GM21390 (cell line): ENCODE measurements around the gene ANXA4.
"Not testable (repeated sequence)": the region's sequence is repeated elsewhere in the genome, so short reads cannot be mapped to it uniquely, and the experiment has no call there.

Source experiments
- ATAC-seq: cut with Tn5 transposase; IDR thresholded peaks from one replicate; pipeline ENCODE4 v1.9.1; 2021; ENCODE audit not compliant: unreplicated experiment

Gene ANXA4

DNA sequence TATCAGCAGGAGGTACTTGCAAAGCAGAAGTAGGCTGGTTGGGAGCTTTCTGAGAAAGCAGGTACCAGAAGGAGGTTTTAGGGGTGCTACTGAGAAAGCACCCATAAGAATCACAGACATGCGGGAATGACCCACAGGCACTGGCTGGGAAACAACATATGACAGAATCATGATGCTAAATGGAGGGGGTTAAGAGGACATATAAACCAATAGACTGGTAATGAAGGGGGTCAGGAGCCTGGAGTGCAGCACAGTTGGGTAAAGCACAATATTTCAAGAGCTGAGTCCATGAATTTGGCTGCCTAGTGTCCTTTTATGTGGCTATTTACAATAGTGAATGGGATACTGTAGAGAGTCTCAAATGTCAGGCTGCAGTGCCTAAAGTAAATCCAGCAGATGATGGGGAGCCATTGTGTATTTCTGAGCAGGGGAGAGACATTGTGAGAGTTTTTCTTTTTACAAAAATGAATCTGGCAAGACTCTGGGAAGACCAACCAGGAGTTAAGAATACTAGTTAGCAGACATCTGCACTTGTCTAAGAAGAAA is 59.9 kb downstream of the ANXA4 start:
- ATAC-seq = no peak

DNA sequence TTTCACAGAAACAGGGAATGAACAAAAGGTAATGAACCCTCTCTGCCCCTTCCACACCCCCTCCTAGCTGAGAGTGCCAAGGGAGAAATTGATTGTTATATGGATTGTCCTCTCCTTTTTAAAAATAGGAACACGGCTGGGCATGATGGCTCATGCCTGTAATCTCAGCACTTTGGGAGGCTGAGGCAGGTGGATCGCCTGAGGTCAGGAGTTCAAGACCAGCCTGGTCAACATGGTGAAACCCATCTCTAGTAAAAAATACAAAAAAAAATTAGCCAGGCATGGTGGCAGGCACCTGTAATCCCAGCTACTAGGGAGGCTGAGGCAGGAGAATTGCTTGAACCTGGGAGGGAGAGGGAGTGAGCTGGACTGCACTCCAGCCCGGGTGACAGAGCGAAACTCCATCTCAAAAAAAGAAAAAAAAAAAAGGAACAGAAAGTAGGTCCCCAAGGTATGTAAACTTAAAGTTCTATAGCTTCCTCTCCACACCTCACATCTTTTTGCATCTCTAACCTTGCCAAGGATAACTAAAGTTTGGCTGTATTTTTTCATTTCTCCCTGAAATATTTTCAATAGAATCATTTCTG is 60.9 kb downstream of the ANXA4 start:
- ATAC-seq = peak; percentile 70

DNA sequence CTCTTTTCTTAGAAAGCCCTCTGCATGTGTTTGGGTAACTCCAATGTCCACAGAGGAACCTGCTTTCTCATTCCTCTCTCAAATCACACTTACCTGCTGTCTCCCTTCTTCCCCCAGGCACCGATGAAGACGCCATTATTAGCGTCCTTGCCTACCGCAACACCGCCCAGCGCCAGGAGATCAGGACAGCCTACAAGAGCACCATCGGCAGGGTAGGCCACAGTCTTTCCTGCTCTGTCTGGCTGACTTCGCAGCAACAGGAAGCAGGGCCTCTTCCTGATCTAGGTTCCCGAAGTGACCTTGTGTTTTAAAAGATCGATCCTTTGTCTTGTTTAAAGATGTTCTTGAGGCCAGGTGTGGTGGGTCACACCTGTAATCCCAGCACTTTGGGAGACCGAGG is 62.5 kb downstream of the ANXA4 start:
- ATAC-seq = no peak

DNA sequence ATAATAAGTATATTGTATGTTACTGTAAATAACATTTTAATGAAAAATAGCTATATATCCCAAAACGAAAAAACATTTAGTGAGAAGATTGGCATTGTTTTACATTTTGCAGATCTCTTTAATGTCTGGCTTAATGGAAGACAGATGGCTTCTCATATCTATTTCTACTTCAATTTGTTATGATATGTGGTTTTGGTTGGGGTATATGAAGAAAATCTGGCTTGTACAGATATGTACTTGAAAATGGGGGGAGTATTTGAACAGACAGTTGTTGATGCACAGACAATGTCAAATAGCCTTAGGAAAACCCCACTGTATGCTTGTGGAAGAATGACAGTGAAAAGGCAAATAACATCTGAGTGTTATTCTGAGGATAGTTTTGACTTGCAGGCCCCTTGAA is 64.0 kb downstream of the ANXA4 start:
- ATAC-seq = no peak

DNA sequence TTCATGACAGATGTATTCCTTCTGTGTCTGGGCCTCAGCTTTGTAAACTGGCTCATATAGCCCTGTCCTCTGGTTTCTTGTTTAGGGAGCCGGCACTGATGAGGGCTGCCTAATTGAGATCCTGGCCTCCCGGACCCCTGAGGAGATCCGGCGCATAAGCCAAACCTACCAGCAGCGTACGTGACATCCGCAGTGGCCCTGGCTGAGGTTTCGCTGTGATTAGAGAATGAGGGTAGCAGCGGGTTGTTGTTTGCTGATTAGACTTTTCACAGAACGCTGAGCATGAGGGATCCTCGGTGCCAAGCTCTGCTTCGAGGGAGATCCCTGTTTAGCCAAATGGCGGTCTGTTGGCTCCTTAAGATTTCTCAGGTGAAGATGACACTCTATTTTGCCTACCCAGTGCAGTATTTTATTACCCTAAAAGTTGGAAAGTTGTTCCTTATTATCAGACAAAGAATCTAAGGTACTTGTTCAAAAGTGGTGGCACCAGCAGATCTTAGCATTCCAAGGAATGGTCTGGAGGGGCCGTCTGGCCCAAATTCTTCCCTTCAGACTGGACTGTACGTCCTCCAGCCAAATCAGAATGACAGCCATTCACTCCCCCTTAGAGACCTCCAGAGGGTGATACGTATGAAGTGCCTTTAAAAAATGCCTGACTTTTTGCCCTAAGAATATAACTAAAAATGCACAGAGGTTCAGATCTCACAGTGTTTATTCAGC is 66.0 kb downstream of the ANXA4 start:
- ATAC-seq = no peak

DNA sequence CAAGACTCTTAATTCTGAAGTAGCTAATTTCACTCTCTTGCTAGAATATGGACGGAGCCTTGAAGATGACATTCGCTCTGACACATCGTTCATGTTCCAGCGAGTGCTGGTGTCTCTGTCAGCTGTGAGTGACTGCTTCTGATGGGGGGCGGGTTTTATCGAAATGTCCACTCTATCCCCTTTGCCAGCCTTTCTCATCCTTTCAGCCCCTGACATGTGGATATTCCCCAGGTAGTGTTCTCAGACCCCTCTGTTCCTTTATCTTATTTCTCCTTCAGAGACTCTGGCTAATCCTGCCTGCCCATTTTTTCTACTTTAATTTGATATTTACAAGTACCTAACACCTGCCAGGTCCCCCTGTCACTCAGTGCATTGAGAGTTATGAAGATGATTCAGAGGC is 68.6 kb downstream of the ANXA4 start:
- no peak for ATAC-seq

DNA sequence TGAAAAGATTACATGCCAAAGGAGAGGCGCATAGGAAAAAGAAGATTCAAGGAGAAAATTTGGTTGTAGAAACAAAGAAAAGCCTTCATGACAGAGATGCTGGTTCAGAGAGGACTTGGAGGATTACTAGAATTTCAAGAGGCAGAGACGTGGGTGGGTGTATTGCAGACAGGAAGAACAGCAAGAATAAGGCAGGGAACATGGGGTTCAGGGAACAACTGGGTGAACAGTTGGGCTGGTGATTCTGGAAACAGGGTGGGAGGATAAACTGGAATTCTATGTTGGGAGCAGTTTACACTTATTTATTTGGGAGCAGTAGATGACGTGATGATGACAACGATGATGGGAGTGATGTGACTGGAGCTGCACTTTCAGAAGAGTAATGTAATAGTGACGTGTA is 69.1 kb downstream of the ANXA4 start:
- ATAC-seq = no peak

DNA sequence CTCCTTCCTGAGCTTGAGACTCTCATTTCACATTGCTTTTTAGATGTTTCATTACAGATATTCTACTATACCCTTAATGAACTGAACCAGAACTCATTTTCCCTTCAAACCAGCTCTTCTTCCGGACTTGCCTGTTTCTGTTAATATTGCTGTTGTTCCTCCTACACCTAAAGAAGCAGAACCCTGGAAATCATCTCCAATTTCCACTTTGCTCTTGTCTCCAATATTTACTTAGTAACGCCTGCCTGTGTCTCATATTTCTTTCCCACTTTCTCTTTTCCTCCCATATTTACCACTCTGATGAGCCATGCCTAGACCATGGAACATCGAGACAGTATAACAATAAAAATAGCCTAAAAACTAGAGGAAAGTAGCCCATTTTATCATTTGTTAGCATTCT is 69.7 kb downstream of the ANXA4 start:
- no peak for ATAC-seq

DNA sequence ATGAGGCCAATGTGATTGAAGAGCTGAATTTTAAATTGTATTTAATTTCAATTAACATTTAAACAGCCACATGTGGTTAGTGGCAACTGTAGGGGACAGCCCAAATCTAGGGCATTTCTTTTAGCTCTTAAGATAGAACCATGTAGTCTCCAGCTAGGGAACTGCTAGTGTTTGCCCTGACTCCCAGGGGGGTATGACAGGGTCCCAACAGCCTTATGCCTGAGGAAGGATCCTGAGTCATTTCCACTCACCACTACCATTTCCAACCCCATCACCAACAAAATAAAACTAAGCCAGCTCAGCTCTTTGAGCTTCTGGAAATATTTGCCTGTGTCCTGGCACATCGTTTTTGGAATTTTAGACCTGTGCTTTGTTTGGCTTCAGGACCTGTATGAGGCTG is 73.8 kb downstream of the ANXA4 start:
- no peak for ATAC-seq

DNA sequence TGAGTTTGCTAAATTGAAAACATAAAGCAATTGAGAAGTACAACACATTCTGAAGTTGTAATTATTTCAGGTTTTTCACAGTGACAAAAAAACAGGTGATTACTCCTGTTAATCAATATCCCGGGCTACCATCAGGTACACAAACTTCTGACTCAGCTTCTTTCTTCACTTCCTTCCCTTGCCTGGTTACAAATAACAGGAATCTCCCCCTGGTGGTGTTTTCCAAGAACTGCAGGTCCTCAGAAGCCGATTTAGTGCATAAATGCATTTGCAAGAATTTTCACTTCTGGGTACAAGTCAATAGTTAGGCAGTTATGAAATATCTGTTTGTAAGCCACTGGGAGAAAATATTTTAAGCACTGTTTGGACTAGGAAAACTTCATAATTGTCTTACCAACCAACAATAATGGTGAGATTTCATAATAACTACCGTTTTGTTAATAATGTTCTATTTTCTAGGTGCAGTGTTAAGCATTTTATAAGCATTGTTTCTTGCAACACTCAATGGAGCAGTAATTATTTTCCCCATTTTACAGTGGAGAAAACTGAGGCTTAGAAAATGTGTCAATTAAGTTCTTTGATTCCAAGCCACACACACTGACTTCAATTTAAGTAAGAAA is 75.1 kb downstream of the ANXA4 start:
- no peak for ATAC-seq

DNA sequence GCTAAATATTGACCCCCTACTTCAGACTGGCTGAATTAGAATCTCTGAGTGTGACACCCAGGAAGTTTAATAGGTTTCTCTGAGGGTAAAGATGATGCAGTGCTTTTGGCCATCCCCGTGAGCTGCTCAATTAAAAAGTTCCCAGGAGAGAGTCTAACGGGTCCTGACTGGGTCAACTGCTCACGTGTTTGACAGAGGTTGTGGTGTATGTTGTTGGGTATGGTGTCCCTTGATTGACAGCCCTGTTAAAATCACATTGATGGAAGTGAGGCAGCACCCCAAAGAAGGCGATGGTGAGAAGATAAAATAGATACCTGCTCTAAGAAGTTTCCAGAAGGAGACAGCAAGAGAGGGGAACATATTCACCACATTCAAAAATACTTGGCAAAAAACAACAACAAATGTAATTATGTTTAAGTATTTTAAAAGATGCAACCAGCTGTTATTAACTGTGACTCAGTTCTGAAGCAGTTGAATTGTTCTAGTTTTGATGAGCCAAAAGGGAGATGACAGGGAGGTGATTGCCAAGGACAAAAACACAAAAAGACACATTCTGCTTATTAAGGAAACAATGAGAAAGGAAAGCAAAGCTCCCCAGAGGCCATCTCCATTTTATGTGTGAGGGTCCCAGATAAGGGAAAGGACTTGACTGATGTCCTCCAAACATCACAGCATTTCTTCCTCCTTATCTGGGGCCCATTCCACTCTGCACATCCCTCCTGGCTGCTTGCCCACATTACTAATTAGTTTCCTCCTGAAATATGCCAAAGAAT is 76.0 kb downstream of the ANXA4 start:
- no peak for ATAC-seq

DNA sequence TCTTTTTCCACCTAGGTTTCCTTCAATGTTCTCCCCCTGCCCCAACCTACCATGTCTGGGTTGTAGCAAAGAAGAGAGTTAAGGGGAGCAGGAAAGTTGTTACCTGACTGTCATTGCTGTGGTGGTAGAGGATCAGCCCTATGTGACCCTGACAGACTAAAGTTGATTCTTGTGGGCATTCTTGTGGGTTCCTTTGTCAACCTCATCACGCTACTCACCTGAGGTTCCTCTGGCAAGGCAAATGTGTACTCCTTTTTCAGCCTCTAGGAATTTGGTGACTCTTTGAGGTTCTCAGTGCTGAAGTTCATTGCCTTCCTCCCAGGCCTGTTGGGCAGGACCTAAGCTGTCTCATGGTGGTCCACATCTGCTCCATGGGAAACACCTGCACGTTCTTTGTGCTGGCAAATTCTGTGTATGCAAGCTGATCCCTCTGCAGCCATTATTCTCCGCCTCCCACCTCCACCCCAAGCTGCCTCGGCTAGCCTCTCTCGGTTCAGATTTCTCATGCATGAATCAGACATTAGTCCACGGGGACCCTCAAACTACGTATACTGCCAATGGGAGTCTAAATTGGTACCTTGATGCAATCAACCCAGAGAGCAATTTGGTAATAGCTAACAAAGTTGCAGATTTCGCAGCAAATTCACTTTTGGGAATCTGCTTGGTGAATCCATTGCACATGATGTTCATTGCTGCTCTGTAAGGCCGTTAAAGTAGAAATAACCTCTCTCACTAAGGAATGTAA is 86.0 kb downstream of the ANXA4 start:
- ATAC-seq = no peak

DNA sequence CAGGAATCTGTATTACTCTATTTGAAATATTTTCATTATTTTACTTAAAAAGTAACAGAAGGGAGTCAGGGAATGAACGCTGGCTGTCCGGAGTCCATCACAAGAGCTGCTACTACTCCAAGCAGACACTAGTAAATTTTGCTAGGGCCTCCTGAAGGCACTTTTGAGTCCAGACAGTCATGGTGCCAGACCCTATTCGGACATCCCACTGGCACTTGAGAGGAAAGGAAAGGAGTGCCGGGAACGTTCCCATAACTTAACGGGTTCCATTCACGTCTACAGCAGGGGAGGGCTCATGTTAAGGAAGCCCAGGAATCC is 87.0 kb downstream of the ANXA4 start:
- ATAC-seq = no peak

DNA sequence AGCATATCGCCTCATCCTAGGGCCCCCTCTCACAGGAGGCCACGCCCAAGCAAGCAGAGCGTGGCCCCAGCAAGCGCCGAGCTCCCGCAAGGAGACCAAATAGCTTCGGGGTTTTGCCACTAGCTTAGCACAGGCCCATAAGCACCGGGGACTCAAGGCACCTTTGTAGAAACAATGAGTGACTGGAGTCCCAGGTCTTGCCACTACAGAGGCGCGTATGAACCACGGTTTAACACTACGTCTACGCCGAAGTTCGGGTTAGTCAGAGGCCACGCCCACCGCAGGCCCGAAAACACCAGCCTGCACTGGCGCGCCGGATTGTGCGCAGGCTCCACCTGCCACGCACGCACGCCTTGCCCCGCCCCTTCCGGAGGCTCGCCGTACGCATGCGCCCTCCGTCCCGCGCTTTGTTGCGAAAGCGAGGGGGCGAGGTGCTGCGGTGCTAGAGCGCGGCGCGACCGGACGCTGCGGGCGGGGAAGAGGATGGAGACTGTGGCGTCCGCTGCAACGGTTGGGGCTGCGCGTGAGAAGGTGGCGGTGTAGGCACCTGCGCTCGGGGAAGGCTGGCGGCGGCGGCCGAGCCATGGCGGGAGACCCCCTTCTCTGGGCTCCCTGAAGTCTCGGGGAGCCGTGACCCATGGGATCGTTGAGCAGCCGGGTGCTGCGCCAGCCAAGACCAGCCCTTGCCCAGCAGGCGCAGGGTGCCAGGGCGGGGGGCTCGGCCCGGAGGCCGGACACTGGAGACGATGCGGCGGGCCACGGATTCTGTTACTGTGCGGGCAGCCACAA is 87.5 kb downstream of the ANXA4 start, which contains the start of gene GMCL1:
Gene GMCL1 (plus strand): TSS at position 405 of the 789 bp plus-strand sequence. CDS start 233 bp downstream, at position 638.
- ATAC-seq = peak; percentile 87

DNA sequence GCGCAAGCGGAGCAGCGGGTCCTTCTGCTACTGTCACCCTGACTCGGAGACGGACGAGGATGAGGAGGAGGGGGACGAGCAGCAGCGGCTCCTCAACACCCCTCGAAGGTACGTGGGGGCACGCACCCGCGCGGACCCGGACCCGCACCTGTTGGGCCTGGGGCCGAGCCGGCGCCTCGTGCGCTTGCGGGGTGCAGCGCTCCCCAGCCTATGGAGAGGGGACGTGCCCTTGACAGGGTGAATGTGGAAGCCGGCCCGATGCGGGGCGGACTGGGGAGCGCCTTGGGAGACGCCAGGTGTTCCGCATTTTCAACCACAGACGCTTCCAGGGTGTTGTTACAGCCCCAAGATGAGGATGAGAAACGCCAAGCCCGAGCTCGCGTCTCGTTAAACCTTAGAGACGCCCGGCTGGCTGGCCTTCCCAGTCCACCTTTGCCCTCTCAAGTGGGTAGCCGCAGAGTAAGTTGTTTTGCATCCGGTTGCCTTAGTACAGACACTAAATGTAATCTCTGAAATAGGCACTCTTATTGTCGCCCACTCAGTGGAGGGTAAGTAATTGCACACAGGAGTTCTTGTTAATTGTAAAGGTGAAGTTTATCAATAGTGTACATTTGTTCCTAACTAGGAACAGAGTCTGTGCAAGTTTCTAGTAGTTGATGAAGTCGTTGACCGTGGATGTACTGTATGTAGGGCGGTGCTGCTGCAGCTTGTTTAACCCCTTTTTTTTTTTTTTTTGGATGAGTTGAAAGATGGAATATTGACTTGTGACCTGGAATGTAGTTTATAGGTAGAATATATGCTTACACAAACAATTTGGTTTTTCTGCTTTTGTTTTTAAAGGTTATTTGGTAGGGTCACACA is 88.3 kb downstream of the ANXA4 start:
- ATAC-seq = peak; percentile 34

DNA sequence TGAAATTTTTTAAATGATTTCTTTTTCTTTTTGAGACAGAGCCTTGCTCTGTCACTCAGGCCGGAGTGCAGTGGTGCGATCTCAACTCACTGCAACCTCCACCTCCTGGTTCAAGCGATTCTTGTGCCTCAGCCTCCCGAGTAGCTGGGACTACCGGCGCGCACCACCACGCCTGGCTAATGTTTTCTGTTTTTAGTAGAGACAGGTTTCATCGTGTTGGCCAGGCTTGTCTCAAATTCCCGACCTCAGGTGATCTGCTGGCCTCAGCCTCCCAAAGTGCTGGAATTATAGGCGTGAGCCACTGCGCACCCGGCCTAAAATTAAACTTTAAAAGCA is 88.9 kb downstream of the ANXA4 start:
- ATAC-seq = not testable (repeated sequence)

DNA sequence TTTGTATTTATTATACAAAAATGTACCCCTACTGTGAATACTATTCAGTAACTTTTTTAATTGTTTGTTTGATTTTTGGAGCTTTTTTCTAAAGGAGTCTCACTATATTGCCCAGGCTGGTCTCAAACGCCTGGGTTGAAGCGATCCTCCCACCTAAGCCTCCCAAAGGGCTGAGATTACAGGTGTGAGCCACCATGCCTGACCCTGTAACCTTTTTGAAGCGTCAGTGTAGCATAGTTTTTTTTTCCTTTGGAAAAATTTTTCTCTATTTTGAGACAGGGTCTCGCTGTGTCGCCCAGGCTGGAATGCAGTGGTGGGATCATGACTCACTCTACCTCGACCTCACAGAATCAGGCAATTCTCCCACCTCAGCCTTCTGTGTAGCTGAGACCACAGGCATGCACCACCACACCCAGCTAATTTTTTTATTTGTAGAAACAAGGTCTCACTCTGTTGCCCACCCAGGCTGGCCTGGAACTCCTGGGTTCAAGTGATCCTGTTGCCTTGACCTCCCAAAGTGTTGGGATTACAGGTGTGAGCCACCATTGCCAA is 89.5 kb downstream of the ANXA4 start:
- no peak for ATAC-seq

DNA sequence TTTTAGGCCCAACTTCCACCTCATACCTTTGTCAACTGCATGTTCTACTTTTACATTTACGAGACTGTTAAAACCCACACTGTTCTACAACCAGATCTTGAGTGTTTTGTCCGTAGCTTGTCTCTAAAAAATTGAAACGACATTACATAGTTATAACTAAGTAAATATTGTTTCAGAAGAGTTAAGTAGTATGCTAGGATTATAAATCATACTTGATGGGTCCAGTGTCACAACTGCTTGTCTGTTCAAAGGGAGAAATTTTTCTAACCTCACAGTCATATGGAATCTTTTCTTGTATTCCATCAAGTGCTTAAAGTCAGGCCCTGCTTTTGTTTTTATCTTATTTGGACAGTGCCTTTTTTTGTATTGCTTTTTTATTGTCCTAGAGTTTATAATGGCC is 91.8 kb downstream of the ANXA4 start:
- ATAC-seq = no peak

DNA sequence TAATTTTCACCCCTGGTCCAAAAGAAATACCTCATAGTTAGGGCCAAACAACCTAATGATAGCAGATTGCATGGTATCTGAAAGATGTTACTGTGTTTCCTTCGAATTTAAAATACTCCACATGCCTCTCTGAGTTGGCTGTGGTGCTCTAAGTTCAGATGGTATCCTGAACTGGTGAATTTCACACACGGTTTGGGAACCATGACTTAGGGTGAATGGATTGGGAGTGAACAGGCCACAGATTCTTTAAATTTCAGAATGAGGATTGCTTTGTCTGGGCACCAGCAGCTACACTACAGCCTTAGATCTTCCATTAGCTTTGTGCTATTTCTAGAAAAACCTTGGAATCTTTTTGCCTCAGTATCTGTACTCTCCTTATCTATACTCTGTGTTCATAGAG is 93.7 kb downstream of the ANXA4 start:
- ATAC-seq = no peak
